Fibroblast of pulmonary artery (primary cell): Measurements from ENCODE around the gene AURKAIP1.

Experiments used
- DNase-seq: peaks from one replicate; pipeline ENCODE4 v3.0.0-alpha.2; 2010; ENCODE audit warnings: low read depth
- H3K4me3 ChIP-seq: replicated peaks from 2 replicates; pipeline ENCODE4 v1.5.1; 2011; ENCODE audit warnings: low read depth, mild to moderate bottlenecking, control low read depth, low read length, moderate library complexity
- CTCF ChIP-seq: IDR thresholded peaks from 2 replicates; pipeline ENCODE4 v1.5.1; 2011; ENCODE audit warnings: mild to moderate bottlenecking, control low read depth, low read length, inconsistent platforms; ENCODE audit errors: missing control alignments

Gene AURKAIP1

GRCh38 chr1:1342061-1342562 lies 32.9 kb downstream of the AURKAIP1 start:
- DNase-seq: no peak
- TF ChIP-seq CTCF: no peak
- H3K4me3 ChIP-seq: no peak overlapping the region

- DNase-seq: no peak
- H3K4me3 ChIP-seq: no peak overlapping the region
- TF ChIP-seq CTCF: no peak
These were observed 33.4 kb downstream of the AURKAIP1 start for GRCh38 chr1:1341549-1342021.

GRCh38 chr1:1340791-1341548 lies 34.0 kb downstream of the AURKAIP1 start:
- DNase-seq: no peak
- TF ChIP-seq CTCF: no peak
- H3K4me3 ChIP-seq: no peak overlapping the region

GRCh38 chr1:1340185-1340584 lies 34.8 kb downstream of the AURKAIP1 start:
- no peak for DNase-seq
- H3K4me3 ChIP-seq: no peak overlapping the region
- TF ChIP-seq CTCF: no peak

- TF ChIP-seq CTCF: no peak
These were observed 36.7 kb downstream of the AURKAIP1 start for GRCh38 chr1:1338278-1338677.

GRCh38 chr1:1337793-1338147 lies 37.2 kb downstream of the AURKAIP1 start:
- no peak for TF ChIP-seq CTCF
- DNase-seq: no peak
- no peak overlapping the region for H3K4me3 ChIP-seq

More at GRCh38 chr1:1338278-1338677, 36.7 kb downstream of the AURKAIP1 start:
- no peak for DNase-seq
- no peak overlapping the region for H3K4me3 ChIP-seq
